HG02885 (cell line): ENCODE results near the gene FBXO24.

Experiments used
- ATAC-seq: cut with Tn5 transposase; IDR thresholded peaks from one replicate; pipeline ENCODE4 v1.9.1; 2021; ENCODE audit warnings: mild to moderate bottlenecking; ENCODE audit not compliant: unreplicated experiment, poor library complexity

FBXO24 gene

DNA sequence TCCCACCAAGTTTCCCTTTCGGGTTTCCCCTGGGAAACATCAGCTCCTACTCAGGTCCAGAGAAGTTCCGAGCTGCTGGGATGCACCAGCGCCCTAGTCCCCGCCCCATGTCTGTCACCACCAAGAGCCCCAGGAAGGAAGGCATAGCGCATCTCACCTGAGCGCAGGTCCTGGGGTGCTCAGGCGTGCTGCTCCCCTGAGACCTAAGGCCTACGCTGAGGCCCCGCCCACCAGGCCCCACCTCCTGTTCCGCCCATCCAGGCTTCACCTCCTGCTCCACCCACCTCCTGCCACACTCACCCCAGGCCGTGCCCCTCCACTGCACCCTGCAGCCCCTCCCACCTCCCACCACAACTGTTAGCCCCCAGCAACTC lies 56.4 kb downstream of the FBXO24 start:
- ATAC-seq, result no peak

DNA sequence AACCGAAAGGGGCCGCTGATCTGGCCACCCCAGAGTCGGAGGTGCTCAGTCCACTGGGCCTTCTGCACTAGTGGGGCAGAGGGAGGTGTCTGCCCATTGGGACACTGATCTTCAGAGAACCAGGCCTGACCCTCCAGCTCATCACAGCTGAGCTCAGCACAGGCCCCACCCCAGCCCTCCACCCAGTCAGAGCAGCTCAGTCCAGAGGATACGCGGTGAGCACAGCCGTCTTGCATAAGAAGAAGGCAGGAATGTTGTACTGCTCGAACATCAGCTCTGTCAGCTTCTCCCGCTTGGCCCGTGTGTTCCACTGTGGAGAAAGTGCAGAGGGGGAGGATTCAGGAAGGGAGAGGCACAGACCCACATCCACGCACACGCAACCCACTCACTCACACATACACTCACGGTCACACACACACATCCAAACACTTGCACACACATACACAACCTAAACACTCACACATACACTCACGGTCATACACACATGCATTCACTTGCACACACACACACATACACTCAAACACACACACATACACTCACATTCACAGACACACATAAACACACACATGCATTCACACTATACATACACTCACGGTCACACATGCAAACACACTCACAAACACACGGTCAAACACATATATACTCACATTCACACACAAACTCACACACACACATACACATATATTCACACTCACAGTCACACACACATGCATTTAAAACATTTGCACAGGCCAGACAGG lies 63.9 kb downstream of the FBXO24 start:
- no peak for ATAC-seq
